ENCODE results near the gene CADPS.

- TF ChIP-seq, protein P1, sequence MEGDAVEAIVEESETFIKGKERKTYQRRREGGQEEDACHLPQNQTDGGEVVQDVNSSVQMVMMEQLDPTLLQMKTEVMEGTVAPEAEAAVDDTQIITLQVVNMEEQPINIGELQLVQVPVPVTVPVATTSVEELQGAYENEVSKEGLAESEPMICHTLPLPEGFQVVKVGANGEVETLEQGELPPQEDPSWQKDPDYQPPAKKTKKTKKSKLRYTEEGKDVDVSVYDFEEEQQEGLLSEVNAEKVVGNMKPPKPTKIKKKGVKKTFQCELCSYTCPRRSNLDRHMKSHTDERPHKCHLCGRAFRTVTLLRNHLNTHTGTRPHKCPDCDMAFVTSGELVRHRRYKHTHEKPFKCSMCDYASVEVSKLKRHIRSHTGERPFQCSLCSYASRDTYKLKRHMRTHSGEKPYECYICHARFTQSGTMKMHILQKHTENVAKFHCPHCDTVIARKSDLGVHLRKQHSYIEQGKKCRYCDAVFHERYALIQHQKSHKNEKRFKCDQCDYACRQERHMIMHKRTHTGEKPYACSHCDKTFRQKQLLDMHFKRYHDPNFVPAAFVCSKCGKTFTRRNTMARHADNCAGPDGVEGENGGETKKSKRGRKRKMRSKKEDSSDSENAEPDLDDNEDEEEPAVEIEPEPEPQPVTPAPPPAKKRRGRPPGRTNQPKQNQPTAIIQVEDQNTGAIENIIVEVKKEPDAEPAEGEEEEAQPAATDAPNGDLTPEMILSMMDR (conservative IDR thresholded peaks at IDR 0.05), result no peak
- TF ChIP-seq ZFX (IDR thresholded peaks at IDR 0.05), result no peak
These were observed 371.7 kb downstream of the CADPS start for GRCh38 chr3:62503516-62503915.
